HG03103 (cell line): ENCODE measurements around the gene PDE2A.
"Not testable (repeated sequence)": the region's sequence is repeated elsewhere in the genome, so short reads cannot be mapped to it uniquely, and the experiment has no call there.

Experiments
- ATAC-seq: cut with Tn5 transposase; IDR thresholded peaks from one replicate; pipeline ENCODE4 v1.9.1; 2021; ENCODE audit warnings: low read depth; ENCODE audit not compliant: unreplicated experiment

Gene PDE2A

GRCh38 chr11:72561856-72562255, 112.4 kb downstream of the PDE2A start:
- no peak for ATAC-seq

- ATAC-seq, result not testable (repeated sequence)
Measured at GRCh38 chr11:72560864-72561263, 113.4 kb downstream of the PDE2A start.

GRCh38 chr11:72556433-72556832, 117.8 kb downstream of the PDE2A start:
- no peak for ATAC-seq

- ATAC-seq, result not testable (repeated sequence)
Measured at GRCh38 chr11:72555014-72555522, 119.2 kb downstream of the PDE2A start.

- ATAC-seq, result no peak
Measured at GRCh38 chr11:72553706-72554105, 120.5 kb downstream of the PDE2A start.

GRCh38 chr11:72552399-72552910, 121.8 kb downstream of the PDE2A start:
- no peak for ATAC-seq

GRCh38 chr11:72551571-72551970, 122.7 kb downstream of the PDE2A start:
- ATAC-seq, result no peak

- no peak for ATAC-seq
Measured at GRCh38 chr11:72548463-72548862, 125.8 kb downstream of the PDE2A start.

- ATAC-seq, result no peak
Measured at GRCh38 chr11:72546866-72547265, 127.4 kb downstream of the PDE2A start.

GRCh38 chr11:72544589-72544988, 129.6 kb downstream of the PDE2A start:
- ATAC-seq, result no peak

GRCh38 chr11:72543849-72544542, 130.2 kb downstream of the PDE2A start:
- no peak for ATAC-seq

- no peak for ATAC-seq
Measured at GRCh38 chr11:72541257-72541974, 132.8 kb downstream of the PDE2A start.

GRCh38 chr11:72537051-72537450, 137.2 kb downstream of the PDE2A start:
- ATAC-seq, result no peak

- no peak for ATAC-seq
Measured at GRCh38 chr11:72535194-72535547, 139.1 kb downstream of the PDE2A start.

- no peak for ATAC-seq
Measured at GRCh38 chr11:72534371-72535193, 139.6 kb downstream of the PDE2A start.

- no peak for ATAC-seq
Measured at GRCh38 chr11:72529068-72529467, 145.2 kb downstream of the PDE2A start.

GRCh38 chr11:72528121-72528520, 146.1 kb downstream of the PDE2A start:
- no peak for ATAC-seq
